ENCODE results near the gene ZNF496.

DNA sequence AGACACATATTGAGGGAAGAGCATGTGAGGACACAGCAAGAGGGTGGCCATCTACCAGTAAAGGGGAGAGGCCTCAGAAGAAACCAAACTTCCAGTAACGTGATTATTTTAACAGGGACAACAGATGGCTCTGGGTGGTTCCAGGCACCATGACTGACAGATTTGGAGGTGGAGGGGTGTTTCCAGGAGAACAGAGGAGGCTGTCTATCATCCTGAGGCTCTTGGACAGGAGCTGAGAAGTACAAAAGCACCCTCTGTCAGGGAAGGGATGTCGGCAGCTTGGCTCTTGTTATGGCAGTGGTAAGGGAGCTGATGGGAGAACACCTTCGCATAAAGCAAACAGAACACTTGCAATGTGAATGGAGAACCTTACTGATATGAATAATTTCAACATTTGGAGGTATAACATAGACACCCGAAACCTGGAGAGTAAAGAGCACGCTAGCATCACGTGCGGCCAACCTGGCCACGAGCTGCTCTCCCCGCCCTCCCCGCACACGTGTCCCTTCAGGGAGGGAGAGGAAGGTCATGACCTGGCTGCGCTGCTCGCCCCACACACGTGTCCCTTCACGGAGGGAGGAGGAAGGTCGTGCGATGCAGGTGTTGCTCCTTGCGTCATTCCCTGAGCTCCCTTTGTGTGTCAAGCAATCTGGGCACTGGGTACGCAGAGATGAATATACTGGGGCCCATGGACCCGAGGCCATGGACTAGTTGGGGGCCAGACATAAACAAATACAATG is 46.8 kb upstream of the ZNF496 start:
- TF ChIP-seq, protein P1, sequence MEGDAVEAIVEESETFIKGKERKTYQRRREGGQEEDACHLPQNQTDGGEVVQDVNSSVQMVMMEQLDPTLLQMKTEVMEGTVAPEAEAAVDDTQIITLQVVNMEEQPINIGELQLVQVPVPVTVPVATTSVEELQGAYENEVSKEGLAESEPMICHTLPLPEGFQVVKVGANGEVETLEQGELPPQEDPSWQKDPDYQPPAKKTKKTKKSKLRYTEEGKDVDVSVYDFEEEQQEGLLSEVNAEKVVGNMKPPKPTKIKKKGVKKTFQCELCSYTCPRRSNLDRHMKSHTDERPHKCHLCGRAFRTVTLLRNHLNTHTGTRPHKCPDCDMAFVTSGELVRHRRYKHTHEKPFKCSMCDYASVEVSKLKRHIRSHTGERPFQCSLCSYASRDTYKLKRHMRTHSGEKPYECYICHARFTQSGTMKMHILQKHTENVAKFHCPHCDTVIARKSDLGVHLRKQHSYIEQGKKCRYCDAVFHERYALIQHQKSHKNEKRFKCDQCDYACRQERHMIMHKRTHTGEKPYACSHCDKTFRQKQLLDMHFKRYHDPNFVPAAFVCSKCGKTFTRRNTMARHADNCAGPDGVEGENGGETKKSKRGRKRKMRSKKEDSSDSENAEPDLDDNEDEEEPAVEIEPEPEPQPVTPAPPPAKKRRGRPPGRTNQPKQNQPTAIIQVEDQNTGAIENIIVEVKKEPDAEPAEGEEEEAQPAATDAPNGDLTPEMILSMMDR (IDR thresholded peaks at IDR 0.05): no peak
- TF ChIP-seq POLR2A (IDR thresholded peaks at IDR 0.05): no peak
